Colonic mucosa (tissue), 4 donors: Measurements from ENCODE around the gene ALDH3A2. TPM values are rescaled to one million over a fixed set of nuclear protein-coding genes. Genes with fewer than 3 reads are reported as not detected.
"Not testable (repeated sequence)": the region's sequence is repeated elsewhere in the genome, so short reads cannot be mapped to it uniquely, and the experiment has no call there.

Experiments
- DNase-seq: peaks from one replicate; pipeline ENCODE4 v3.0.0-alpha.2; 2020
- H3K27ac ChIP-seq: fragments of 200-600 bp; one replicate; pipeline ENCODE4 v1.8.0; 2021
- H3K27me3 ChIP-seq: fragments of 200-600 bp; one replicate; pipeline ENCODE4 v1.8.0; 2021
- H3K36me3 ChIP-seq: fragments of 200-600 bp; one replicate; pipeline ENCODE4 v1.8.0; 2021
- H3K4me1 ChIP-seq: fragments of 200-600 bp; one replicate; pipeline ENCODE4 v1.8.0; 2021; ENCODE audit warnings: mild to moderate bottlenecking
- H3K4me3 ChIP-seq: fragments of 200-600 bp; one replicate; pipeline ENCODE4 v1.8.0; 2021
- H3K9ac ChIP-seq, 2 donors: one replicate each; pipeline ENCODE4 v1.7.0; 2013; ENCODE audit warnings: control low read depth in 2 of 2, low read depth in 2 of 2, low read length in 2 of 2
- H3K9me3 ChIP-seq: fragments of 200-600 bp; one replicate; pipeline ENCODE4 v1.8.0; 2021
- intact Hi-C: fragments of 100-400 bp; cut with DNase I; formaldehyde crosslinking; loops from one replicate; pipeline ENCODE4 v1.14.1; 2022
- total RNA-seq, 2 donors: library from RNA; stranded (reverse); fragmentation: NEBNext Ultra II Directional in 1 of 2; extraction: Animal tissue kit (Norgen Biotek cat#: 25700) in 1 of 2; gene quantifications; one replicate each; pipeline ENCODE4 v1.2.1, GENCODE V29; 2021
- TF ChIP-seq, protein P1 (sequence below): fragments of 200-600 bp; IDR thresholded peaks from one replicate; pipeline ENCODE4 v1.8.0; 2022; ENCODE audit warnings: antibody characterized with exemption, mild to moderate bottlenecking
- donor health status: healthy.
- donor health status: DM: no; HTN: no; CAD: no.
- donor health status: DM: no; HTN: no; CAD: no.

Gene ALDH3A2
- total RNA-seq, 2 donors from 2014 or later: 115 to 144 TPM

GRCh38 chr17:19683117-19683516 is 34.6 kb downstream of the ALDH3A2 start:
- intact Hi-C loops: no loop called here
- Histone ChIP-seq H3K4me1 (no peaks in the 10 kb centered on the region), H3K36me3 (no peaks in the 10 kb centered on the region), H3K27ac (no peak overlapping the region), H3K4me3 (no peak overlapping the region), H3K9me3 (no peaks in the 10 kb centered on the region), H3K27me3 (no peaks in the 10 kb centered on the region), H3K9ac (no peak overlapping the region)
- DNase-seq: no peak
- TF ChIP-seq, protein P1, sequence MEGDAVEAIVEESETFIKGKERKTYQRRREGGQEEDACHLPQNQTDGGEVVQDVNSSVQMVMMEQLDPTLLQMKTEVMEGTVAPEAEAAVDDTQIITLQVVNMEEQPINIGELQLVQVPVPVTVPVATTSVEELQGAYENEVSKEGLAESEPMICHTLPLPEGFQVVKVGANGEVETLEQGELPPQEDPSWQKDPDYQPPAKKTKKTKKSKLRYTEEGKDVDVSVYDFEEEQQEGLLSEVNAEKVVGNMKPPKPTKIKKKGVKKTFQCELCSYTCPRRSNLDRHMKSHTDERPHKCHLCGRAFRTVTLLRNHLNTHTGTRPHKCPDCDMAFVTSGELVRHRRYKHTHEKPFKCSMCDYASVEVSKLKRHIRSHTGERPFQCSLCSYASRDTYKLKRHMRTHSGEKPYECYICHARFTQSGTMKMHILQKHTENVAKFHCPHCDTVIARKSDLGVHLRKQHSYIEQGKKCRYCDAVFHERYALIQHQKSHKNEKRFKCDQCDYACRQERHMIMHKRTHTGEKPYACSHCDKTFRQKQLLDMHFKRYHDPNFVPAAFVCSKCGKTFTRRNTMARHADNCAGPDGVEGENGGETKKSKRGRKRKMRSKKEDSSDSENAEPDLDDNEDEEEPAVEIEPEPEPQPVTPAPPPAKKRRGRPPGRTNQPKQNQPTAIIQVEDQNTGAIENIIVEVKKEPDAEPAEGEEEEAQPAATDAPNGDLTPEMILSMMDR: no peak

- H3K4me1 ChIP-seq, intact Hi-C loops, DNase-seq: not testable (repeated sequence)
Measured at GRCh38 chr17:19684909-19685580, 36.5 kb downstream of the ALDH3A2 start.

DNA sequence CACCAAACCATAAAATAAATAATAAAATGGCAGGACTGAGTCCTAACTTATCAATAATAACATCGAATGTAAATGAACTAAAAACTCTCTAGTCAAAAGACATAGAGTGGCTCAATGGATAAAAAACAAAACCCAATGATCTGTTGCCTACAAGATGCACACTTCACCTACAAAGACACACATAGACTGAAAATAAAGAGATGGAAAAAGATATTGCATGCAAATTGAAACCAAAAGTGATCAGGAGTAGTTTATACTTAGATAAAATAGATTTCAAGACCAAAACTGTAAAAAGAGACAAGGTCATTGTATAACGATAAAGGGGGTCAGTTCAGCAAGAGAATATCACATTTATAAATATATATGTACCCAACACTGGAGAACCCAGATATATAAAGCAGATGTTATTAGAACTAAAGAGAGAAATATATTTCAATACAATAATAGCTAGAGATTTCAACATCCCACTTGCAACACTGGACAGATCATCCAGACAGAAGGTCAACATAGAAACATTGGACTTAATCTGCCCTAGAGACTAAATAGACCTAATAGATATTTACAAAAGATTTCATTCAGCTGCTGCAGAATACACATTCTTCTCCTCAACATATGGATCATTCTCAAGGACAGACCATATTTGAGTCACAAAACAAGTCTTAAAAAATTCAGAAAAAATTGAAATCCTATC is 38.0 kb downstream of the ALDH3A2 start:
- Histone ChIP-seq H3K36me3 (no peaks in the 10 kb centered on the region), H3K27me3 (no peaks in the 10 kb centered on the region), H3K9ac (no peak overlapping the region), H3K4me3 (no peak overlapping the region), H3K4me1 (no peaks in the 10 kb centered on the region), H3K9me3 (no peaks in the 10 kb centered on the region), H3K27ac (no peak overlapping the region)
- no peak for DNase-seq
- intact Hi-C loops: no loop called here
- TF ChIP-seq, protein P1: no peak

More at GRCh38 chr17:19684909-19685580, 36.5 kb downstream of the ALDH3A2 start:
- H3K27me3 ChIP-seq, H3K9me3 ChIP-seq, H3K36me3 ChIP-seq, H3K27ac ChIP-seq, H3K9ac ChIP-seq, H3K4me3 ChIP-seq: not testable (repeated sequence)

GRCh38 chr17:19702217-19702641 is 53.7 kb downstream of the ALDH3A2 start:
- no peaks in the 10 kb centered on the region for H3K27me3 ChIP-seq
- no peaks in the 10 kb centered on the region for H3K9me3 ChIP-seq
- H3K4me1 ChIP-seq: no peaks in the 10 kb centered on the region
- TF ChIP-seq, protein P1: no peak
- intact Hi-C loops: no loop called here
- no peak overlapping the region for H3K9ac ChIP-seq
- no peaks in the 10 kb centered on the region for H3K36me3 ChIP-seq
- H3K4me3 ChIP-seq: no peak overlapping the region
- no peak for DNase-seq
- H3K27ac ChIP-seq: no peak overlapping the region

- intact Hi-C loops: no loop called here
- no peak for DNase-seq
- Histone ChIP-seq H3K27ac (no peak overlapping the region), H3K4me3 (no peak overlapping the region), H3K27me3 (no peaks in the 10 kb centered on the region), H3K36me3 (no peaks in the 10 kb centered on the region), H3K9ac (no peak overlapping the region), H3K4me1 (no peaks in the 10 kb centered on the region), H3K9me3 (no peaks in the 10 kb centered on the region)
- TF ChIP-seq, protein P1: no peak
Measured at GRCh38 chr17:19703106-19703827, 54.7 kb downstream of the ALDH3A2 start.
